ENCODE measurements around the gene FBXL2.
"Not testable (repeated sequence)": the region's sequence is repeated elsewhere in the genome, so short reads cannot be mapped to it uniquely, and the experiment has no call there.

The FBXL2 gene

GRCh38 chr3:33317963-33318709, 40.9 kb downstream of the FBXL2 start:
- peak in 1 of 2 donors; percentile 2 for DNase-seq

GRCh38 chr3:33318710-33319380, 41.6 kb downstream of the FBXL2 start:
- no peak for DNase-seq

DNA sequence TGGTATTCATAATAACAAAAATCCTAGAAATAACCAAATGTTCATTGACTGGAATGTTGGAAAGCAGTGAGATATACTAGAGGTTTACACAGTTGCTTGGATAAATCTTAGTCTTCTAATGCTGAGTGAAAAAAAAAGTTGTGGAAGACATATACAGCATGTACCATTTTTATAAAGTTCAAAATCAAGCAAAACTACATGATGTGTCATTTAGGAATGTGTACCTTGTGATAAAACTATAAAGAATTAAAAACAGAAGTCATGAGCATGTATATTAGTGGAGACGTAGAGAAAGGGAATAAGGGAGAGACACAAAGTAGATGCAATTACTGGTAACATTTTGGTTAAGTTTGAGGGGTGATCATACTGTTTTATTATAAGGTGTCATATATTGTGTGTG, 45.2 kb downstream of the FBXL2 start:
- no peak for DNase-seq

DNA sequence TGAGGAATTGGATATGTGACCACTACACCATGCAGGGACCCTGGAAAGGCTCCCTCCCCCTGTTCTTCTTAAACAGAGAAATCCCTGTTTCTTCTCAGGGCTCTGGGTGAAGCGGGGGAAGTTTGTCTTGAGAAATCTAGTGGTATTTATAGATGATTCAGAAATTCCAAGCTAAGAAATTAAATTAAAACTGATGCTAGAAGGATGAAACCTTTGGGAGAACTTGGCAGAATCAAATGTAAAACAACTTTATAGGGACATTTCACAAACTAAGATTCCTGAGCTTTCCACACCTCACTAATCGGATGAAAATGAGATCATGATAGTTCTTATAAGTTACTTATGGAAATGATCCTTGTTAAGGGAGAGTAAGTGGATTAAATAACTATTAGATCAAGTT, 54.2 kb downstream of the FBXL2 start:
- DNase-seq: no peak

DNA sequence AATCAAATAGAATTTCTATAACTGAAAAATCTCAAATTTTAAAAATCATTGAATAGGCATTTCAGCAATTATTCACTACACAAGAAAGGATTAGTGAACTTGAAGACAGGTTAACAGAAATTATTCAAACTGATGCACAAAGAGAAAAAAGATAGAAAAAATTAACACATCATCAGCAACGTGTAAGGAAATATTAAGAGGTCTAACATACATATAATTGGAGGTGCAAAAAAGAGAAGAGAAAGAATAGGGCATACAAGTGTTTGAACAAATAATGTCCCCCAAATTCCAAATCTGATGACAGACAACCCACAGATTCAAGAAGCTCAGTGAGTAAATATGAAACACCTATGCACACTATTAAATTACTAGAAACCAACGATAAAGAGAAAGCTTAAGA, 57.1 kb downstream of the FBXL2 start:
- DNase-seq: no peak

GRCh38 chr3:33338936-33339465, 61.8 kb downstream of the FBXL2 start:
- DNase-seq: not testable (repeated sequence)

DNA sequence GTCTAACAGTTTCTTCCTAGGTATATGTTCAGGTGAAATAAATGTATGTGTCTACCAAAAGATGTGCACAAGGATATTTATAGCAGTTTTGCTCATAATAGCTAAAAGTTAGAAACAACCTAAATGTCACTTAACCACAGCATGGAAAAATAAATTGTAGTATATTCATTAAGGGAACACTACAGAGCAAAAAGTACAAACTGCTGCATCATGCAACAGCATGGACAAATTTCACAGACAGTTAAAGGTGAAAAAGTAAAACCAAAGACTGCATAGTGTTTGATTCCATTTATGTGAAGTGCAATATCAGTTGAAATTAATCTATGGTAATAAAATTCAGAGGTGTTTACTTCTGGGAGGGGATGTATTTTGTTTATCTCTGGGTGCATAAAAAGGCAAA, 62.5 kb downstream of the FBXL2 start:
- DNase-seq: no peak

- DNase-seq: no peak
Measured at GRCh38 chr3:33355611-33356010, 78.4 kb downstream of the FBXL2 start.

GRCh38 chr3:33358172-33358781, 81.0 kb downstream of the FBXL2 start:
- DNase-seq: no peak

GRCh38 chr3:33360136-33360825, 83.0 kb downstream of the FBXL2 start:
- DNase-seq: no peak

DNA sequence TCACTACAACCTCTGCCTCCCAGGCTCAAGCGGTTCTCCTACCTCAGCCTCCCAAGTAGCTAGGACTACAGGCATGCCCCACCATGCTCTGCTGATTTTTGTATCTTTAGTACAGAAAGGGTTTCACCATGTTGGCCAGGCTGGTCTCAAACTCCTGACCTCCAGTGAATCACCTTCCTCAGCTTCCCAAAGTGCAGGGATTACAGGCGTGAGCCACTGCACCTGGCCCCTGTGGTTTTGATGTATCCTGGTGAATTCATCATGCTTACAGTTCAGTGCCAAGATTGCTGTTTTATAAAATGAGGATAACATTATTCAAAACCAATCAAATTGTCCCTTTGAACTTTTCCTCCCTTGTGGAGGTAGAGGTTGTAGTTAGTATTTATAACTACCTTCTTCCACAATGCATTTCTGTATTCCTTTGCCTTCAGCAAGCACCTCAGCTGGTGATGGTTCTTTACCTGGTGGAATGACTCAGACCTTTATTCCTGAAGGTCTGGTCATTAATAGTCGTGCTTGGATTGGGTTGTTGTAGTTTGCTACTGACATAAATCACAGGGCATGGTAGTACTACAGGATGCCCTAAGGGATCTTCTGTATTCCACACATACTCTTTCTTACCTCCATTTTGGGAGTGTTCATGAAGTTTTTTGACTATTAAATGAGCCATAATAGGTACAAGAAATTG, 86.0 kb downstream of the FBXL2 start:
- no peak for DNase-seq

- no peak for DNase-seq
Measured at GRCh38 chr3:33364060-33364459, 86.8 kb downstream of the FBXL2 start.

GRCh38 chr3:33364531-33365128, 87.4 kb downstream of the FBXL2 start:
- DNase-seq: no peak

DNA sequence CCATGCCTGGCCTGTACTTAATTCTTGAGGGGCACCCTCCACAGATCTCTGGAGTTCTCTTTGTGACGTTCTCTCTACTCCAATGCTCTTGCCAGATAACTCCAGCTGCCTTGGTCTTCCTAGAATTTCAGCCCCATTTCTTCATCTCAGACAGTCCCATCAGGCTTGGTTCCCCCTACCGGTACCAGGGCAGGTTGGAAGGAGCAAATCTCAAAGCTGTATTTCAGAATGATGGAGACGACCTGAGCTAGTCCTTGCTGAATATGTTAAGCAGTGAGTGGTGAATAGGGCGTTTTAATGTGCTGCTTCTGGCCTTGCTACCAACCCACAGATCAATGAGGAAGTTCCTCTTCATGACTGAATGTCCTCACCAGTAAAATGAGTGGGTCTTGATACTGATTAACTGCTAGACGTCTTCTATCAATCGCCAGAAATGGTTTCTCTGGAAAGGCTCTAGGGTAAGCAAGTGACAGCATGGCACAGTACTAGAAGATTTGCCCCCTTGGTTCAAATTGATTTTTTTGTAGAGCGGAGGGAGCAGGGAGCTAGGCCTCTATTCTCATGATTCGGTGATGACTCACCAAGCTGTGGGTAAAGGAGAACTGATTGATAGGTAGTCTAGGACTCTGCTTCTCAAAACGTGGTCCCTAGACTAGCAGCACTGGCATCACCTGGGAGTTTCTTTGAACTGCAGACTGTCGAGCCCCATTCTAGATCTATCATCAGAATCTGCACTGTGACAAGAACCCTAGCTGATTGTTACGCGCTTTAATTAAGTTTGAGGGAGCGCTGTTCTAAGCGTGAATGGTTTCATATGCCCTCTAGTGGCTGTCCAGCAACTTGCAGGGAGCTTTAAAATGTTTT, 95.2 kb downstream of the FBXL2 start:
- peak; percentile 23 to 71 for DNase-seq

GRCh38 chr3:33373082-33373437, 95.8 kb downstream of the FBXL2 start:
- DNase-seq: no peak

GRCh38 chr3:33377489-33377888, 100.2 kb downstream of the FBXL2 start:
- no peak for DNase-seq

DNA sequence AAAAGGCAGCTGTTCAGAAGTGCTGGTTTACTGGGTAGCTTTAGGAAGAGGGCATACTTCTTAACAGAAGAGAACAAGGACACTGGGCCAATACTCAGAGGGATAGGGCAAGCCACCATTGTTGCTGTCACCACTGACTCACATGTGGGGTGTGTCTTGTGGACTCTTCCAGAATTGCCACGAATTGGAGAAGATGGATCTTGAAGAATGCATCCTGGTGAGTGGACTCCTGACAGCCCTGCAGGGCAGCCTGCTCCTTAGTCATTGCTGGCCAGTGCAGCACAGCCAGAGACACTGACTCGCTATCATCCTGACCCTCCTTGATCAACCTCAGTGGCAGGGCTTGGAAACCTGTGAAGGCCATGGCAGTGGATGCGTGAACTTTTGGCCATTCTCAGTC, 100.7 kb downstream of the FBXL2 start:
- no peak for DNase-seq

DNA sequence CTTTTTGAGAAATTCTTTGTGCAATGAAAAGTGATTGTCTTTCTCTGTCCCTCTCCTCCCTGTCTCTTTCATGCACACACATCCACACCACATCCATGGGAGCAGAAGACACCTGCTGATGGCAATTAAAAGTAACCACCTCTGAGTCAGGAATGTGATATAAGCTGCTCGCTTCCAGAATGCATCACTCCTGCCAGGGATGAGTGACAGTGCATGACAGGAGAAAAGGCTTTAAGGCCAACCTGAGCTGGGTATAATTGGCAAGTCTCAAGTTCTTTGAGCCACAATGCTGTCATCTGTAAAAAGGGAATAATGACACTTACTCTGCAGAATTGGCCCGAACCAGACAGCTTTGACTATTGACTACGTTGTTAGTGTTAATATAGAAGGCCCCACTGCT, 103.4 kb downstream of the FBXL2 start:
- DNase-seq: no peak

- no peak for DNase-seq
Measured at GRCh38 chr3:33383951-33384350, 106.7 kb downstream of the FBXL2 start.

DNA sequence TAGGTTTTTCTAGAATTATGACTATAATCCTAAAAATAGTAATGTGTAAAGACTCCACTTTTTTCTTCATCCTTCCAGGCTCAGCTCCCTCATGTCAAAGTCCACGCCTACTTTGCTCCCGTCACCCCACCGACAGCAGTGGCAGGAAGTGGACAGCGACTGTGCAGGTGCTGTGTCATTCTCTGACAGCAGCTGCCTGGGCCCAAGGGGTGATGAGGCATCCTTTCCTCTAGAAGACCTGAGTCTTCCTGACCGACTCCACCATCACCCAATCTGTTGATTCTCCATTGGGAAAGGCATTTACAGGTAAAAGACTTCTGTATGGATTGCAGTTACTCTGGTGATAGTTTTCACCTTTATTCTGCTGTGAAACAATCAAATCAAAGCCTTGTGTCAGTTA, 108.2 kb downstream of the FBXL2 start:
- no peak for DNase-seq

GRCh38 chr3:33386631-33387030, 109.4 kb downstream of the FBXL2 start:
- DNase-seq: no peak

Measured in inflammatory macrophage treated with lipopolysaccharide for 1 hour (primary cell).